Measurements from ENCODE around the gene CHRM4.
"Not testable (repeated sequence)": the region's sequence is repeated elsewhere in the genome, so short reads cannot be mapped to it uniquely, and the experiment has no call there.

The CHRM4 gene

DNA sequence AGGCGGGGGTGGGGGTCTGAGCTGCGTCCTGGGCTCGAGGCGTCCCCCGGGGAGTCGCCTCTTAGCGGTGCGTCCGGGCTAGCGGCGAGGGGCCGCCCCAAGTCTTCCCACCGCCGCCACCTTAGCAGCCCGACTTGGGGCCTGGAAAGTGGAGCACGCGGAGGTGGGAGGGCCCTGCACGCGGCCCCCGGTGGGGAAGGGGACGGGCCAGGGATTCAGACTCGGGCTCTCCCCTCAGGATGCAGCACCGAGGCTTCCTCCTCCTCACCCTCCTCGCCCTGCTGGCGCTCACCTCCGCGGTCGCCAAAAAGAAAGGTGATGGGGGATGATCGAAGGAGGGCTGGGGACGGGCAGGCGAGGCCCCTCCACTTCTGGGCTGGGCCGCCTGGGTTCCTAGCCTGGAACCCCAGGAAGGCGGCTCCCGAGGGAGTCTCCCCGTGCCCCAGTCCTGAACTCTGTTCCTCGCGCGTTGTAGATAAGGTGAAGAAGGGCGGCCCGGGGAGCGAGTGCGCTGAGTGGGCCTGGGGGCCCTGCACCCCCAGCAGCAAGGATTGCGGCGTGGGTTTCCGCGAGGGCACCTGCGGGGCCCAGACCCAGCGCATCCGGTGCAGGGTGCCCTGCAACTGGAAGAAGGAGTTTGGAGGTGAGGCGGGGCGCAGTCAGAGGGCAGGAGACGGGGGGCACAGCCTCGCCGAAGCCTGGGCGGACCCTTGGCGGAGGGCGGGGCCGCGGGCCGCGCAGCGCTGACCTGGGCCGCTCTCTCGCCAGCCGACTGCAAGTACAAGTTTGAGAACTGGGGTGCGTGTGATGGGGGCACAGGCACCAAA lies 9.5 kb downstream of the CHRM4 start:
- no peak for DNase-seq

- DNase-seq, result no peak
Measured at GRCh38 chr11:46381048-46381818, 10.3 kb downstream of the CHRM4 start, which contains the start of gene MDK. Gene MDK (plus strand): TSS chr11:46381669. CDS start chr11:46382058, 389 bp downstream.

DNA sequence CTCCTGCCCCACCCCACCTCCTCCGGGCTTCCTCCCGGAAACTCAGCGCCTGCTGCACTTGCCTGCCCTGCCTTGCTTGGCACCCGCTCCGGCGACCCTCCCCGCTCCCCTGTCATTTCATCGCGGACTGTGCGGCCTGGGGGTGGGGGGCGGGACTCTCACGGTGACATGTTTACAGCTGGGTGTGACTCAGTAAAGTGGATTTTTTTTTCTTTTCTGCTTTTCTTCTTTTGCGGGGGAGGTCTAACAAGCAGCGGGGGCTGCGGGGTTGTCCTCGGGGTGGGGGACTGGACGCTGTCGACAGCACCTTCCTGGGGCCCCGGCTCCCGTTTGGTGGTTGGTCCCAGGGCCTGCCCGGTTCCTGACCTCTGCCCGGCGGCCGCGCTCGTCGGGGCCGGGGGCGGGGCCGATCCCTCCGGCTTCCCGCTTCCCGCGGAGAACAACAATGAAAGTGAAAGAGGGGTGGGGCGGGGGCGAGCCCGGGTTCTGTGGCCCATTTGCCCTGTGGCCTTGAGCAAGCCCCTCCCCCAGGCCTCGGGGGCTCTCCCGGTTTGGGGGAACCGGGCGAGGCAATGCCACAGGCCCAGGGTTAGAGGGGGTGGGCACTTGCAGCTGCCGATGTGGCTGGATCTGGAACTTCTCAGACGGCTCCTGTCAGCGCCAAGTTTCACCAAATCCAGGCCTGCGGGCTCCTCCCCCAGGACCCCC lies 11.1 kb downstream of the CHRM4 start:
- peak in 1 of 2 experiments; percentile 49 for DNase-seq

- not testable (repeated sequence) for DNase-seq
Measured at GRCh38 chr11:46379482-46380293, 11.9 kb downstream of the CHRM4 start.

GRCh38 chr11:46378811-46379481 lies 12.6 kb downstream of the CHRM4 start:
- no peak for DNase-seq

- no peak for DNase-seq
Measured at GRCh38 chr11:46378296-46378695, 13.3 kb downstream of the CHRM4 start.

- no peak for DNase-seq
Measured at GRCh38 chr11:46377831-46378230, 13.7 kb downstream of the CHRM4 start.

DNA sequence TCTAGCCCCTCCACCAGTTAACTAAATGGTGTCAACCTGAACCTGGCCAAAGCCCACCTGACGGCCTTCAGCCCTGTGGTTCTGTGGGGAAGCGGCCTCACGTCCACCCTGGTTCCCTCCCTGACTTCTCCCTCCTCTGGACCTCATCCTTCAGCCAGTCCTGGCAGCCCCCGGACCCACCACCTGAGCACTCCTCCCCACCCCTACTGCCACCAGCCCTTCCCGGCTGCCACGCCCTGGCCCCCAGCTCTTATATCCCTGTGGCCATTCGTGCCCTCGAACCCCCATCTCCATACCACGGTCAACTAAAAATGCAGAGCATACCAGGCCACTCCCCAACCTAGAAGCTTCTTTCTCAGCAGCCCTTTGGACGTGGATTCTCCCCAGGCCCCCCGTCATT lies 14.3 kb downstream of the CHRM4 start:
- no peak for DNase-seq

DNA sequence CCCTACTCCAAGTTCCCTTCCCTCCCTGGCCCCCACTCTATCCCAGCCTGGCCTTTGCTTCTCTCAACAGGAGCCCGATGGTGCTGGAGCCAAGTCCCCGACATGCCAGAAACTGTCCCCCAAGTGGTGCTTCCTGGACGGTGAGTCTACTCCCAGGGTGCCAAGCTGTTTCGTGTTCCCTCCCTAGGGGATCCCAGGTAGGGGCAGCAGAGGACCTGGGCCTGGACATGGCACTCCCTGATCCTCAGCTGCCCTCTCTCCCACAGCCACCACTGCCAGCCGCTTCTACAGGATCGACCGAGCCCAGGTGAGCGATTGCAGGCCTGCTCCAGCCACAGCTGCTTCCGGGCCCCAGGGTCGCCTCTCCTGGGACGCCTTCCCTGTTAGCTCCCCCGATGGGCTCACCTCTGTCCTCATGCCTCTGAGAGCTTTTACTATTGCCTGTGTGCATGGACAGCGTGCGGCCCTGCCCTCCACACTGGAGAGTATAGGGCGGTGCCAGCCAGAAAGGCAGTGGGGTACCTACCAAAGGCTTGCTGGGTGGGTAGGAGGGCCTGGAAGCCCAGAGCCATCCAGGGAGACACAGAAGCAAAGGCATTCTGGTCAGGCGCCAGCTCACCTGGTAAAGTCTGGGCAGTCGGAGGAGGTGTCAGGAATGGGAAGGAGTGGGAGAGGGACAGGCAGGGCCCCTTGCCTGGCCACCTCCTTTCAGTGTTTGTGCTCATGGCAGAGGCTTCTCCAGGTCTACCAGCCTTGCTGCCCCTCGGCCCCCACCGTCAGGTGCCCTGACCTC lies 15.1 kb downstream of the CHRM4 start:
- DNase-seq, result no peak

DNA sequence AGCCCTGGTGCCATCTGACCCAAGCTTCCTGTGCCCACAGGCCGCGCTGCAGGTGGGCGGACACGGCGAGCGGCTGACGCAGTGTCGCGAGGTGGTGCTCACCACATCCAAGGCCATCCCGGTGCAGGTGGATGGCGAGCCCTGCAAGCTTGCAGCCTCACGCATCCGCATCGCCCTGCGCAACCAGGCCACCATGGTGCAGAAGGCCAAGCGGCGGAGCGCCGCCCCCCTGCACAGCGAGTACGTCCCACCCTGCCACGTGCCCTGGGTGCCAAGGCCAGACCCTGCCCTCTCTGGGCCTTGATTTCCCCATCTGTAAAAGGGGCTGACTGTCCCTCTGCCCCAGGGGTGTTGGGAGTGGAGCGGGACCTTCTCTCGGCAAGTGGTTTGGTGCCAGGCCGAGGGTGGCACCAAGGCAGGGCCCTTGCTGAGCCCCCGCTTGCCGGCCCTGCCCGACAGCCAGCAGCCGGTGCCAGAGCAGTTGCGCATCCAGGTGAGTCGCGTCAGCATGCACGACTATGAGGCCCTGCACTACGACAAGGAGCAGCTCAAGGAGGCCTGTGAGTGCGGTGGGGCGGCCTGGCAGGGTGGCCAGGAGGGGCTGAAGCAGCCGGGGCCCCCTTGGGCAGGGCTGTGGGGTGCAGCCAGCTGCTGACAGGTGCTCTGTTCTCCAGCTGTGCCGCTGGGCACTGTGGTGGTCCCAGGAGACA lies 16.0 kb downstream of the CHRM4 start:
- DNase-seq, result no peak

DNA sequence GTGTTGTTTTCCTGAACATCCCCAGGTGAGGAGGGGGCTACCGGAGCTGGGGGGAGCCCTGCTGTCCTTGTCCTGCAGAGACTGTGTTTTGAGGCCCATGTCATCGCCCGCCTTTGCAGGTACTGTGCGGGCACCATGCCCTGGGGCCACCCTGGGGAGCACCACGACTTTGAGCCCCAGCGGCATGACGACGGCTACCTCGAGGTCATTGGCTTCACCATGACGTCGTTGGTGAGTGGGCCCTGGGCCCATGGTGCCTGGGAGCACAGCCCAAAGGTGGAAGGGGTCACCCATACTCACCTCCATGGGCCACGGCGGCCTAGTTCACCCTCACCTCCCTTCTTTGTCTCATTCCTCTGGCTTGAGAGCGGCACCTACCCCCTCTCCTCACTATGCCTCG lies 16.8 kb downstream of the CHRM4 start:
- no peak for DNase-seq

GRCh38 chr11:46373787-46374740 lies 17.5 kb downstream of the CHRM4 start:
- no peak for DNase-seq

GRCh38 chr11:46372501-46372900 lies 19.1 kb downstream of the CHRM4 start:
- not testable (repeated sequence) for DNase-seq

DNA sequence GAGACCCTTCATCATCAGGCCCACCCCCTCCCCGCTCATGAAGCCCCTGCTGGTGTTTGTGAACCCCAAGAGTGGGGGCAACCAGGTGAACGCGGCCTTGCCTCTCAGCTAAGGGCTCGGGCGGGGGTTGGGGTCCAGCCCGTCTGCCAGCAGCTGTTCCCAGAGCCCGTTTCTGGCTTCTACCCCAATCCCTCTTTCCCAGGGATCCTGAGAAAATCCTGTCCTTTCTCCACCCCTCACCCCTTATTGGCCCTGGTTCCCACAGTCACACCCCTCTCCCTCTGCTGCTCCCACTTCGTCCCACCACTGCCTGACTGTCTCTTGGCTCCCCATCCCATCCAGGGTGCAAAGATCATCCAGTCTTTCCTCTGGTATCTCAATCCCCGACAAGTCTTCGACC lies 19.5 kb downstream of the CHRM4 start:
- no peak for DNase-seq

GRCh38 chr11:46371262-46371661 lies 20.3 kb downstream of the CHRM4 start:
- DNase-seq, result not testable (repeated sequence)

DNA sequence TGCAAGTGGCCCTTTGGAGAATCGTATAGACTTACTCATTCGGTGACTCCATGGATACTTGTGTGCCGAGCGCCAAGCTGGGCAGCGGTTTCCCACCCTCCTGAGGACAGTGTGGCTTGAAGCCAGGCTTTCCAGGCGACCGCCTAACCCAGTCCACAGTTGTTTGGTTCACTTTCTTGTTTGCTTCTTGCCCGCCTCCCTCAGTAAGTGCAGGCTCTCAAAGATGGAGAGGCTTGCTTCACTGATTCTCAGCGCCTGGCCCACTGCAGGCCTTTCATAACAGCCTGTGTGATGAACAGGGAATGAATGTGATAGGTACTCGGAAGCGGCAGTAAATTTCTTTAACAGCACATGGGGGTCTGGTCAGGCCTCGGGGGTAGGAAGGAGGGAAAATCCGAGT lies 21.3 kb downstream of the CHRM4 start:
- no peak for DNase-seq

GRCh38 chr11:46369458-46370152 lies 22.0 kb downstream of the CHRM4 start:
- no peak for DNase-seq

DNA sequence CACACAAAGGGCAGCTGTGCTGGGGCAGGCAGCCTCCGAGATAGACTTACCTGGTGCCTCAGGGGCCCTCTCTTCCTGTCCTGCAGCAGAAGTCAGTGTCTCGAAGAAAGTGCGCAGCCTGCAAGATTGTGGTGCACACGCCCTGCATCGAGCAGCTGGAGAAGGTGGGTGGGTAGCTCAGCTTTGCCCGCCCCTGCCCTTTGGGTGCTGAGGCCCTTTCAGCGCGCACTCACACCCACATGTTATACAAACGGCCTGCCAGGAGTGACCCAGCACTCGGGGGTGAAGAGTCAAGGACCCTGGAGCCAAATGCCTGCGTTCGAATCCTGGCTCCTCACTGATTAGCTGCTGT lies 23.7 kb downstream of the CHRM4 start:
- no peak for DNase-seq
